ENCODE measurements around the gene HCRTR1.
A peak's percentile ranks its signal among the peaks of the same experiment; 100 is the strongest.

HCRTR1 gene

DNA sequence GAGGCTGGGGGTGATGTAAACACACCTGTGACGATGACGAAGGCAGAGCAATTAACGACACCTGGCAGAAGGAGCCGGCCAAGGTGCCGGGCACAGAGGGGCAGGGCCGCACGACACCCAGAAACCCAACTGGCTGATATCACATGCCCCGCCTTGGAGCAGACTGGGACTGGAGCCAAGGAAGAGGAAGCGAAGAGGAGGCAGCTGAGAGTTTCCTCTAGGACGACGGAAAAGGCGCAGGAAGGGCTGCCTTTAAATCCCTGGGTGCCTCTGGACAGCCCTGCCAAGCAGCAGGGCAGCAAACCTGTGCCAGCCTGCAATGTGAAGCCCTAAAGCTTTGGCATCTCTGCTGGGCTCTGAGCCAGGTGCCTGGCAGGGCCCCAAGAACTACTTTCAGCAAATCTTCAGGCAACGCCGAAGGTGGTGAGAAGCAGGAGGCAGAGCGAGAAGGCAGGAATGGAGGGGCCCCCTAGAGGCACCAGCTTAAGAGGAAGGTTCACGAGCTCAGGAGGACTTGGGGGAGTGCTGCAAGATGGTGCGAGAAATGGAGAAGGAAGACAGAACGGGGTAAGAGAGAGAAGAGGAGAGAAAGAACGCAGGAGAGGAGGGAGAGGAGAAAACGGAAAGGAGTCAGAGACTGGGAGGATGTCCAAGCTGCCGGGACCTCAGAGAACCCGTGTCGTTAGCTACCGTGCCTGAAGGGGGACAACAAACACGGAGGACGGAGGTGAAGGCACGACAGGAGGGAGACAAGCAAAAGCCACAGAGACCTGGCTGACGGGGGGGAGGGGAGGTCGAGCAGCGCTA, 52.5 kb downstream of the HCRTR1 start:
- peak; percentile 99 for DNase-seq

DNA sequence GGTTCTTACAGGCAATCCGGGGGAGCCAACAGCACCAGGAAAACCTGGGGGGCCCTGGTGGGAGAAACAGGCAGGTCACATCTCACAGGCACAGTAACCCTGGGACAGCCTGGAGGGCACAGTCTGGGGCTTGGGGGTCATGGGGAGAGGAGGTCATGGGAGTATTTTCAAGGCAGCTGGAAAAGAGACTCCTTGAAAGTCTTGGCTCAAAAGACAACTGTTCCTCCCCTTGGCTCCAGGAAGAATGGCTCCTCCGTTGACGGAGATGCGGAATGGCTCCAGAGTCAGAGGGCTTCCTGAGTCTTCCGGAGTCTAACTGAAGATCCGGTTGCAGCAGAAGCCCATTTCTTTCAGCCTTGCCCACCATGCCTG, 53.1 kb downstream of the HCRTR1 start:
- no peak for DNase-seq

DNA sequence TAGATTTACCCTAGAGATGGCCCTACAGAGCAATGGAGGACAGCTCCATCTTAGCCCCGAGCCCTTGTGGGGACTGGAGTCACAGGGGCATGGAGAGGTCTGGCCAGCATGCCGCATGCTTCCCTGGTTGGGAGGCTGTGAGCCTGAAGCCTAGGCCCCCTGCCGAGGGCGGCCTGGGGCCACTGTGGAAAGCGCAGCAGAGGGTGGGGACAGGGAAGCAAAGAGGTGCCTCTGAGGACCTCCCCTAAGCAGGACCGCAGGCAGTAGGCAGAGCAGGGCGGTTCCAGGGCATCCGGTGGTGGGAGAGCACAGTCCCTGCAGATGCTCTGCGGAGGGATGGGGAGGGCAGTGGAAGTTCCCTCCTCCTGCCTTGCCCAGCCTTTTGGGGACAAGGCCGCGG, 53.7 kb downstream of the HCRTR1 start:
- DNase-seq = no peak

- DNase-seq = no peak
Measured at GRCh38 chr1:31671561-31672201, 54.2 kb downstream of the HCRTR1 start.

- peak; percentile 98 for DNase-seq
Measured at GRCh38 chr1:31672986-31673385, 55.5 kb downstream of the HCRTR1 start.

GRCh38 chr1:31673433-31673832, 55.9 kb downstream of the HCRTR1 start:
- DNase-seq = no peak

- peak; percentile 96 for DNase-seq
Measured at GRCh38 chr1:31674626-31675025, 57.1 kb downstream of the HCRTR1 start.

DNA sequence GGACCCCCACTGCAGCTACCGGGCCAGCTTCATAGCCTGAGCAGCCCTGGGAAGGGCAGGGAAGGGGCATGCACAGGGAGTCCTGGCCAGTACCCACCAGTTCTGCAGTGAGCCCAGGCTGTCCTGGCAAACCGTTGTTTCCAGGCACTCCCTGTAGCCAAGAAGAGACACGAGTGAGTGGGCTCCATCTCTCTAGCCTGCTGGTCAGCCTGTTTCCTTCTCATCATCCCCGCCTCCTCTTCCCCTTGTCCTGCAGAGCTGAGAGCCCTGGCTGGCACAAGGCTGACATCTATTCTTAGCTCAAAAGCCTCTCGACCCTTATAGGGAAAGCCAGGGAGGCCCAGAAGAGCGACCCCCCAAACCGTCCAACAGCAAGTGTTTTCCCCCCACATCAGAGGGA, 57.7 kb downstream of the HCRTR1 start:
- no peak for DNase-seq

DNA sequence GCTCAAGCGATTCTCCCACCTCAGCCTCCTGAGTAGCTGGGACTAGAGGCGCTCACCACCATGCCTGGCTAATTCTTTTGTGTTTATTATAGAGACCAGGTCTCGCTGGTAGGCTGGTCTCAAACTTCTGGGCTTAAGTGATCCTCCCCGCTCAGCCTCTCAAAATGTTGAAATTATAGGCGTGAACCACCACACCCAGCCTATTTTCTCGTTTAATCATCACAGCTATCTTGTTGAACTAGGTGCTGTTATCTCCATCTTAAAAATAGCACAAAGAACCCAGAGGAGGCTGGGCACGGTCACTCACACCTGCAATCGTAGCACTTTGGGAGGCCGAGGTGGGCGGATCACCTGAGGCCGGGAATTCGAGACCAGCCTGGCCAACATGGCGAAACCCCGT, 58.3 kb downstream of the HCRTR1 start:
- no peak for DNase-seq
